Hematopoietic multipotent progenitor cell treated with erythropoietin and hydrocortisone succinate and interleukin-3 and kit ligand, for 8 days (in vitro differentiated cells): Measurements from ENCODE around the gene STK38.
"Not testable (repeated sequence)": the region's sequence is repeated elsewhere in the genome, so short reads cannot be mapped to it uniquely, and the experiment has no call there.

Experiments used
- DNase-seq: peaks from one replicate; pipeline ENCODE4 v3.0.0-alpha.2; 2015

STK38 gene

GRCh38 chr6:36546920-36547645 is at the start of gene STK38:
TSS of gene STK38 (minus strand) at chr6:36547479. CDS start at chr6:36540202, 7,277 bp downstream.
- peak; percentile 90 for DNase-seq

GRCh38 chr6:36596356-36596755 is 49.1 kb upstream of the STK38 start:
- no peak for DNase-seq

DNA sequence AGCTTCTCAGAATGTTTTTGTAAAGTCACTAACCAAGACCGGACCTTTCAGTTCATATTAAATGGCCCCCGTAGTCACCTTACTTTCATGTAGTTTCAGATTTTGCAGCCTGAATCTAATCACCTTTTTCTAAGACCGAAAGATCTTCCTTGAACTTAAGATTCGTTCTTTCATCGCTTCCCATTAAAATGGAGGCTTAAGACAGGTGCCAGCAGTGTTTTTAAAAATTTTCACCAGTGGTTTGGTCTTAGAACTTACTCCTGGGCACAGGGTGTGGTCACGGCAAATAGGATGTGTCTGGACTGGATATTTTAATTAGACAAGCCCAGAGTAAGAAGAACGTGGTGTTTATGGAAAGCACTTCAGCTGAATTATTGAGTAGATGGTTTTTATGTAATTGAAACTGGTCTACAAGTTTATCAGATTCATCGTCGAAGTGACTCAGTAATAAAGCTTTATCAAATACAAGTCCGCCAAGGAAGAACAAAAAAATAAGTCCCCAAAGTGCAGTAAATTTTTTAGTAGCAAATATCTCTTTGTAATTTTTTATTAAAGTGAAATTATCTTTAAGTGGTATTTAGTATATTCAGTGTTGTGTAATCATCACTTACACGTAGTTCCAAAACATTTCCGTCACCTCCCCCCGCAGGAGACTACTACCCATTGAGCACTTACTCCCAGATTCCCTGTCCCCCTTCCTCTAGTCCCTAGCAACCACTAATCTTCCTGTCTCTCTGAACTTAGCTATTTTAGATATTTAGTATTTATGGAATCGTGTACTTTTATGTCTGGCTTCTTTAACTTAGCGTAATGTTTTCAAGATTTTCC is 47.8 kb upstream of the STK38 start:
- DNase-seq, result peak; percentile 64

DNA sequence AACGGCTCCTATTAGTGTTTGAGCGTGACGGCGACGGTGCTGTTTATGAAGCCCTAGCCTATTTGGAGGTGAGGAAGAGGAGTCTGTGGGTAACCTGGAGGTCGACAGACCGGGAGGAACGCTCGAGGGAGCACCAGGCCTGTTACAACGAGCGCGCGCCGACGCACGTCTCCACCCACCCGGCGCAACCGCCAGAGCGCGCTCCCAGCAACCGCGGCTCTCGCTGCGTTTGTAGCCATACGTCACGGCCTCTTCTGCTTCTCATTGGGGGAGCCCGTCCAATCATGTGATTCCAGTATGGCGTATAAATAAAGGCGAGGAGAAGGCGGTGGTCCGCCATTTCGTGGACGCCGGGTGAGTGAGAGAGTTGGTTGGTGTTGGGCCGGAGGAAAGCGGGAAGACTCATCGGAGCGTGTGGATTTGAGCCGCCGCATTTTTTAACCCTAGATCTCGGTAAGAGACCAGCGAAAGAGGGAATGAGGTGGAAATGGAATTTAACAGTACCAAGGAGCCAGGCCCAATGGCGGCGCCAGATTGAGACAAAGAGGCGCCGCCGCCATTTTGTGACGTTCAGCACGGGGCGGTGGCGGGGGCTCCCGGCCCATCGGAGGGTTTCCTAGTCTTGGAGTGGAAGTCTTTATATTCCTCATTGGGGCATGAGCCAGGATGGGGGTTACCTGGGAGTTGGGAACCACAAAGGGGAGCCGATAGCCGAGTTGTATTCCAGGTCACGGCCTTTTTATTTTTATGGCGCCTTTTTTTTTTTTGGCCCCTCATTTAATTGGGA is 46.9 kb upstream of the STK38 start, which contains the start of gene SRSF3:
TSS of gene SRSF3 (plus strand) at position 334 of the 787 bp plus-strand sequence. CDS start 2,401 bp downstream, outside the sequence.
- peak; percentile 97 for DNase-seq

DNA sequence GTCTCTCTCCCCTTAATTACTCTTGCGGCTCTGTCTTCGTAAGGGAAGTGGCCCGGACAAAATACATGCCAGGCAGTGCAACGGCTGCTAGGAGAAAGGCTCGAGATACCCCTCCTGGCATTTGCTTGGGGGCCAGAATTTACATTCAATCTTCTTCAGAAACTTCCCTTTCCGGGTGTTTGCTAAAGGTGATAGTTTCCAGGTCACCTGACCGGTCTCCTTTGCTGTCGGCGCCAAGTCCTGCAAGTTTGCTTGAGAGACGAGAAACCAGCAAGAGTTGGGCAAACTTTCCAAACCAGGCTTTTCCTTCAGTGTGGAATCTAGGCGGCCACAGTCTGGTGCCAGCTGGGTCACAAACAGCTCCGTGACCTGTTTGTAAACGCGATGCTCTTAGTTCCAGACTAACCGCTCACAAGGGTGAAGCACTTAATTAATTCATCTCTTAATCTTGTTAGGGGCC is 46.3 kb upstream of the STK38 start:
- peak; percentile 76 for DNase-seq

- no peak for DNase-seq
Measured at GRCh38 chr6:36592221-36592655, 45.0 kb upstream of the STK38 start.

GRCh38 chr6:36590237-36590636 is 43.0 kb upstream of the STK38 start:
- DNase-seq, result no peak

DNA sequence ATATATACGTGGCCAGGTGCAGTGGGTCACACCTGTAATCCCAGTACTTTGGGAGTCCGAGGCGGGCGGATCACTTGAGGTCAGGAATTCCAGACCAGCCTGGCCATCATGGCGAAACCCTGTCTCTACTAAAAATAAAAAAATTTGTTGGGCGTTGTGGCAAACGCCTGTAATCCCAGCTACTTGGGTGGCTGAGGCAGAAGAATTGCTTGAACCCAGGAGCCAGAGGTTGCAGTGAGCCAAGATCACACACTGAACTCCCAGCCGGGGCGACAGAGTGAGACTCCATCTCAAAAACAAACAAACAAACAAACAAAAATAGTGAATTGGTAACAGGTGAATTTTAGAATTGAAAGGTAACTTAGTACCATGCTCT is 41.7 kb upstream of the STK38 start:
- not testable (repeated sequence) for DNase-seq

DNA sequence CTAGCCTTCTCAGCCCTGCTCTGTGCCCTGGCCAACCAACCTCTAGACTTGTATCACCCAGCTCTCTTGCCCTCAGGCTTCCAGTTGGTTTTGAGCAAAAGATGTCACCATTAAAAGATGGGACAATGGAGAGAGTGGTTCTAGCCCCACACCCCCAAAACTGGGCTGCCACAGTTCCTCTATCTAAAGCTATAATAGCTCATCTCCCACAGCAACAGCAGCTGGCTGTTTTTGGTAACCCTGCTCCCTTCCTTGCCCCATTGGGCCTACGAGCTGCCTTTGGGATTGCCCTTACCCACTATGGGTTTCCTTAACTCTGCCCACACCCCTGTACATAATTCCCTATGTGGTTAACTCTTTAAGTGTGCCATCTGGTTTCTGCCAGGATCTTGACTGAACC is 39.3 kb upstream of the STK38 start:
- DNase-seq, result no peak

GRCh38 chr6:36581716-36582115 is 34.4 kb upstream of the STK38 start:
- DNase-seq, result no peak

- DNase-seq, result no peak
Measured at GRCh38 chr6:36580184-36580526, 32.9 kb upstream of the STK38 start.

- peak; percentile 65 for DNase-seq
Measured at GRCh38 chr6:36578431-36578830, 31.2 kb upstream of the STK38 start.

GRCh38 chr6:36578030-36578429 is 30.8 kb upstream of the STK38 start:
- no peak for DNase-seq

- DNase-seq, result peak; percentile 93
Measured at GRCh38 chr6:36577301-36577700, 30.0 kb upstream of the STK38 start.

DNA sequence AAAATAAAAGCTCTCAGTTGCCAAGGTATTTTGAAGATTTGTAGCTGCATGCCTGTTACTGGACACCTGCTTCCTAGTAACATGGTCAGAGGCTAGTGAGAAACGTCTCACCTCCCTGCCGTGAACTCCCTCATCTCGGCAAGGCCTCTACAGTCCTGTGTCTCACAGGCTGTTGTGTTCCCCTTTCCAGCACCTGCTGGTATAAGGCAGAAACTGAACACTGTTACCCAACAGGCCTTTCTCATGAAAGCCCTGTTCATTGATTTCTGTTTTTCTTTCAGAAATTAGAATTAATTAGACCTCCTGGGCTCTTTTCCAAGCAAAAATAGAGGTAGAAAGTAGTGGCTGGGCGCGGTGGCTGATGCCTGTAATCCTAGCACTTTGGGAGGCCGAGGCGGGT is 29.3 kb upstream of the STK38 start:
- peak; percentile 36 for DNase-seq

DNA sequence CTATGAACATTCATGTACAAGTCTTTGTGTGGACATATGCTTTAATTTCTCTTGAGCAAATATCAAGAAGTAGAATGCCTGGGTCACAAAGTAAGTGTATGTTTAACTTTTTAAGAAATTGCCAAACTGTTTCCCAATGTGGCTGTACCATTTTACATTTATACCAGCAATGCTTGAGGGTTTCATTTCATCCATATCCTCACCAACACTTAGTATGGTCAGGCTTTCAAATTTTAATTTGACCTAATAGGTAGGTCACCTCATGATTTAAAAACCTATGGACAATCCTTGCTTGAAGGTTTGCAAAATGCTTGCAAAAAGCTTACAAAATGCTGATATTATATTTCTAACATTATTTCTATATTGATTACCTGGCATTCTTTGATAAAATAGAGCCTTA is 27.4 kb upstream of the STK38 start:
- no peak for DNase-seq

DNA sequence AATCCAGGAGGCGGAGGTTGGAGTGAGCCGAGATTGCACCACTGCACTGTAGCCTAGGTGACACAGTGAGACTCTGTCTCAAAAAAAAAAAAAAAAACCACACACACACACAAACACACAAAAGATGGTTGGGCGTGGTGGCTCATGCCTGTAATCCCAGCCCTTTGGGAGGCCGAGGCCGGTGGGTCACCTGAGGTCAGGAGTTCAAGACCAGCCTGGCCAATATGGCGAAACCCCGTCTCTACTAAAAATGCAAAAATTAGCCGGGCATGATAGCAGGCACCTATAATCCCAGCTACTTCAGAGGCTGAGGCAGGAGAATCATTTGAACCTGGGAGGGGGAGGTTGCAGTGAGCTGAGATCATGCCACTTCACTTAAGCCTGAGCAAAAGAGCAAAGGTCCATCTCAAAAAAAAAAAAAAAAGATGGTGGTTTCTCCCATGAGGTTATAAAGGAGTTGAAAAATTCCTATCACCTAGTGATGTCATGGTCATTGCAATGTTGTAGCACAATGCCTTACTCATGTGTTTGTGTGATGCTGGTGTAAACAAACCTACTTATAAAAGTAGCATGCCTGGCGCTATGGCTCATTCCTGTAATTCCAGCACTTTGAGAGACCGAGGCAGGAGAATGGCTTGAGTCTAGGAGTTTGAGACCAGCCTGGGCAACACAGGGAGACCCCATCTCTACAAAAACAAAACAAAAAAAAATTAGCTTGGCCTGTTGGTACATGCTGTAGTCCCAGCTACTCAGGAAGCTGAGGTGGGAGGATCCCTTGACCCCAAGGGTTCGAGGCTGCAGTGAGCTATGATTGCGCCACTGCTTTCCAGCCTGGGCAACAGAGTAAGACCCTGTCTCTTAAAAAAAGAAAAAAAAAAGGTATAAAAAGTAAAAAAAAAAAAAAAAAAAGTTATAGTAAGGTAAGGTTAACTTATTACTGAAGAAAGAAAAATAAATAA is 25.4 kb upstream of the STK38 start:
- DNase-seq, result not testable (repeated sequence)

DNA sequence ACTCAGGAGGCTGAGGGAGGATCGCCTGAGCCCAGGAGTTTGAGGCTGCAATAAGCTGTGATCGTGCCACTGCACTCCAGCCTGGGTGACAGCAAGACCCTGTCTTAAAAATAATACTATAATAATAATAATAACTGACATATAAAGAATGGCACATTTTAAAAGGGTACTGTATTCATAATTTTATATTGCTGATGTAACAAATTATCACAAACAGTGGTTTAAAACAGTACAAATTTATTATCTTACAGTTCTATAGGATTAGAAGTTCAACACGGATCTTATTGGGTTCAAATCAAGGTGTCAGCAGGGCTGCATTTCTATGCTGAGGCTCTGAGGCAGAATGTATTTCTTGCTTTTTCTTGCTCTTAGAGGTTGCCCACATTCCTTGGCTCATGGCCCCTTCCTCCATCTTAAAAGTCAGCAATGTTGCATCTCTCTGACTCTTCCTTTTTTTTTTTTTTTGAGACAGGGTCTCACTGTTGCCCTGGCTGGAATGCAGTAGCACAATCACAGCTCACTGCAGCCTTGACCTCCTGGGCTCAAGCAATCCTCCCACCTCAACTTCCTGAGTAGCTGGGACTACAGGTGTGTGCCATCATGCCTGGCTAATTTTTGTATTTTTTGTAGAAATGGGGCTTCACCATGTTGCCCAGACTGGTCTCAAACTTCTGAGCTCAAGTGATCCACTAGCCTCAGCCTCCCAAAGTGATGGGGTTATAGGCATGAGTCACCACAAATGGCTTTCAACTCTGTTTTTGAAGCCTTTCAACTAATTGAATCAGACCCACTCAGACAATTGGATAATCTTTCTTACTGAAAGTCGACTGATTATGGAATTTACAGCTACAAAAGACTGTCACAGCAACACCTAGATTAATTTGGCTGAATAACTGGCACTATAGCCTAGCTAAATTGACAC is 24.1 kb upstream of the STK38 start:
- no peak for DNase-seq

GRCh38 chr6:36570264-36570663 is 23.0 kb upstream of the STK38 start:
- DNase-seq, result no peak

GRCh38 chr6:36566418-36566905 is 19.2 kb upstream of the STK38 start:
- DNase-seq, result no peak

DNA sequence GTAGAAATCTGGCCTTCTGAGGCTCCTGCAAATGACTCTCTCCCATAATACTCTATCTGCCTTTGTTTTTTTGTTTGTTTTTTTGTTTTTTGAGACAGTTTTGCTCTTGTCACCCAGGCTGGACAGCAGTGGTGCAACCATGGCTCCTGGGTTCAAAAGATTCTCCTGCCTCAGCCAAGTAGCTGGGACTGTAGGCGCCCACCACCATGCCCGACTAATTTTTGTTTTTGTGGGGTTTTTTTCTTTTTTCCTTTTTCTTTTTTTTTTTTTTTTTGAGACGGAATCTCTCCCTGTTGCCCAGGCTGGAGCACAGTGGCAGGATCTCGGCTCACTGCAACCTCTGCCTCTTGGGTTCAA is 16.6 kb upstream of the STK38 start:
- DNase-seq, result no peak
